A673 (cell line): ENCODE measurements around the gene AP3S1.

Experiments
- CTCF ChIP-seq: fragments of 300-800, 200-600 bp; sonication (generic); conservative IDR thresholded peaks from 2 replicates; pipeline ENCODE4 v1.5.1; 2017; ENCODE audit warnings: low read depth, mild to moderate bottlenecking, antibody characterized with exemption, low read length, moderate library complexity, mixed read lengths
- EZH2 ChIP-seq: fragments of 200-600 bp; sonication (generic); IDR thresholded peaks from 2 replicates; pipeline ENCODE4 v1.6.1; 2017; ENCODE audit warnings: borderline replicate concordance, low read depth, mild to moderate bottlenecking, mixed read lengths, antibody characterized with exemption, low read length; ENCODE audit not compliant: poor library complexity, severe bottlenecking

- TF ChIP-seq CTCF, result no peak
- no peak for TF ChIP-seq EZH2
Observed at GRCh38 chr5:115869256-115869795, 27.6 kb downstream of the AP3S1 start.
